SIG-M5 treated with dmso at 0.1 percent for 504 hours (cell line): Measurements from ENCODE around the gene SPPL3.
"Not testable (repeated sequence)": the region's sequence is repeated elsewhere in the genome, so short reads cannot be mapped to it uniquely, and the experiment has no call there.

Experiments
- DNase-seq: peaks from one replicate; lab custom pipeline; 2025; ENCODE audit not compliant: unreplicated experiment; lab: John Stamatoyannopoulos, UW

Gene SPPL3

DNA sequence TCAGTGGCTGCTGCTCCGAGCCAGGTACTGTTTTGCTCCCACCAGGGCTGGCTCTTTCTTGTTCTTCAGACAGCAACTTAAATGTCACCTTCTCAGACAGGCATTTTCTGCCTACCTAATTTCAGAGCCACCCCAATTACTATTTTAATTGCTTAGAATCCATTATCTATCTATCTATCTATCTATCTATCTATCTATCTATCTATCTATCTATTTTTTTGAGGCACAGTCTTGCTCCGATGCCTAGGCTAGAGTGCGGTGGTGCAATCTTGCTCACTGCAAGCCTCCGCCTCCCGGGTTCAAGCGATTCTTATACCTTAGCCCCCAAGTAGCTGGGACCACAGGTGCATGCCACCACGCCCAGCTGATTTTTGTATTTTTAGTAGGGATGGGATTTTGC, 58.5 kb downstream of the SPPL3 start:
- DNase-seq: no peak

DNA sequence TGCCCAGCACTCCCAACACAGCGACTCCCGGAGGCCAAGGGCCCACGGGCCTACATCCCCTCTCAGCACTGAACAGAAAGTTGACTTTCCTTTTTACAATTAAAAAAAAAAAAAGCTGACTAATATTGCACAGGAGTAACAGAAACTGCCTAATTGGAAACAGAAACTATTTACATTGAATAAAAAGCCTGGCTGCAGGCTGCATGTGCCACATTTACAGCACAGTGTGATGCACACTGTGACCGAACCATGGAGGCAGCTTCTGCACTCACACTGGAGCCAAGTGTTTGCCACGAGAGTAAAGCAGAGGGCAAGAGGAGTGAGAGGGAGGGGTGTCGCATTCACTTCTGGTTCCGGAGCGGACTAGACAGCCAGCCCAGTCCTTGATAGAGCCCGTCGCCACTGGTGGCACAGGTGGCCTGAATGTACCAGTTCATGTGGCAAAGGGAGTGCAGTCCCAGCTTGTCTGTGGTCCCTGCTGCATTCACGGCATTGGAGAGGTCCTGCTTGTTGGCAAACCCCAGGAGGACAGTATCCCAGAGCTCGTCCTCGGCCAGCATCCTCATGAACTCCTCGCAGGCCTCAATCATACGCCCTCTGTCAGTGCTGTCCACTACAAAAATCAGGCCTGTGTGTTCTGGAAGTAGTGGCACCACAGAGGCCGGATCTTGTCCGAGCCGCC, 59.2 kb downstream of the SPPL3 start:
- DNase-seq: no peak

- DNase-seq: no peak
Observed at GRCh38 chr12:120844297-120844696, 59.9 kb downstream of the SPPL3 start.

DNA sequence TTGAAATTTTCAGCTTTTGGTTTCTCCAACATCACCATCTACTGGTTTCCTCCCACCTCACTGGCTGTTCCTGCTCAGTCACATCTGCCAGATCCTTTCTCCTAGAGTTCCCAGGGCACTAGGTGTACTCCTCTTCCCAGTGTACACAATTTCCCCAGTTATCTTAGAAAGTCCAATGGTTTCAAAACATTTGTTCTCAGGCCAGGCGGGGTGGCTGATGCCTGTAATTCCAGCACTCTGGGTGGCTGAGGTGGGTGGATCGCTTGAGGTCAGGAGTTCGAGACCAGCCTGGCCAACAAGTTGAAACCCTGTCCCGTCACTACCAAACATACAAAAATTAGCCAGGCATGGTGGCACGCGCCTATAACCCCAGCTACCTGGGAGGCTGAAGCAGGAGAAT, 60.7 kb downstream of the SPPL3 start:
- DNase-seq: no peak

GRCh38 chr12:120842595-120842994, 61.6 kb downstream of the SPPL3 start:
- no peak for DNase-seq

DNA sequence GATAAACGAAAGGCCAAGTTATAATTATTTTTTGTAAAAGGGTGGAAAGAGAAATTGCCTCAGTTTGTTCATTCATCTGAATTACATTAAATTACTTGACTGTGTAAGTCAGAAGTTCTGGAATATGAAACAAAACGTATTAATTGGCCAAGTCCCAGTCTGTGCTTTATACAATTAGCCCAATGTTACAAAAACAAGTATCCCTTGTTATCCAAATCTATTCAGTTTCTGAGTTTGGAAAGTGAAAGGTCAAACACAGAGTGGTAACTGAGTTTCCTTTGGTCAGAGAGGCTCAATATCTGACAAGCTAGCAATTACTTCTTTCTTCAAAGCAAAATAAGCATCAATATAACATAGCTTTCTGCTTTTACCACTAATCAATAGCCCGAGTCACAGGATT, 62.6 kb downstream of the SPPL3 start:
- no peak for DNase-seq

GRCh38 chr12:120839503-120839902, 64.7 kb downstream of the SPPL3 start:
- DNase-seq: no peak

DNA sequence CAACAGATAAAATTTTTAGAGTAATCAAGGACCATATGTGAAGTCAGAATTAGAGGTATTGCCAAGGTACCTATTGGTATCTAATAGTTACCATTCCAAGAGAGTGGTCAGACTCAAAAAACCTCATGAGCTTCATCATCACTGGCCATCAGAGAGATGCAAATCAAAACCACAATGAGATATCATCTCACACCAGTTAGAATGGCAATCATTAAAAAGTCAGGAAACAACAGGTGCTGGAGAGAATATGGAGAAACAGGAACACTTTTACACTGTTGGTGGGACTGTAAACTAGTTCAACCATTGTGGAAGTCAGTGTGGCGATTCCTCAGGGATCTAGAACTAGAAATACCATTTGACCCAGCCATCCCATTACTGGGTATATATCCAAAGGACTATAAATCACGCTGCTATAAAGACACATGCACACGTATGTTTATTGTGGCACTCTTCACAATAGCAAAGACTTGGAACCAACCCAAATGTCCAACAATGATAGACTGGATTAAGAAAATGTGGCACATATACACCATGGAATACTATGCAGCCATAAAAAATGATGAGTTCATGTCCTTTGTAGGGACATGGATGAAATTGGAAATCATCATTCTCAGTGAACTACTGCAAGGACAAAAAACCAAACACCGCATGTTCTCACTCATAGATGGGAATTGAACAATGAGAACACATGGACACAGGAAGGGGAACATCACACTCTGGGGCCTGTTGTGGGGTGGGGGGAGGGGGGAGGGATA, 65.4 kb downstream of the SPPL3 start:
- DNase-seq: not testable (repeated sequence)

DNA sequence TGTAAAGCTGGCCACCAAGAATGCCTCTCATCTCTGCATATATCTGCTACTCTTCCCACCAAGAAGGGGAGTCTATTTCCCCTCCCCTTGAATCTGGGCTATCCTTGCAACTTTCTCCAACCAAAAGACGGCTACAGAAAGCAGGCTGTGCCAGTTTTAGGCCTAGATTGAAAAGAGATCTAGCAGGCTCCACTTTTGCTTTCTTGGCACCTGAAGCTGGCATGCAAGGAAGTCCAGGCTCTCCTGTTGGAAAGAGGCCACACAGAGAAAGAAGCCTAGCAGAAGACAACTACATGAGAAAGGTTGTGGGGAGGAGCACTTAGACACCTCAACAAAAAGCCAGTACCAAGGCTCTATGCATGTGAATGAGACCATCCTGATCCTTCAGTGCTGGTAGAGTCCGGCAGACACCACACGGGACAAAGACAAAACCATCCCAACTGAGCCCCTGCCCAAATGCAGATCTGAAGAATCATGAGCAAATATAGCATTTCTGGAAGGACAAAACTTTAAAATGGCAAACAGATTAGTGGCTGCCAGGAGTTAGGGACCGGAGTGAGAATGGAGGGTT, 68.0 kb downstream of the SPPL3 start:
- no peak for DNase-seq

- no peak for DNase-seq
Observed at GRCh38 chr12:120835657-120836056, 68.5 kb downstream of the SPPL3 start.

- no peak for DNase-seq
Observed at GRCh38 chr12:120835304-120835612, 68.9 kb downstream of the SPPL3 start.

DNA sequence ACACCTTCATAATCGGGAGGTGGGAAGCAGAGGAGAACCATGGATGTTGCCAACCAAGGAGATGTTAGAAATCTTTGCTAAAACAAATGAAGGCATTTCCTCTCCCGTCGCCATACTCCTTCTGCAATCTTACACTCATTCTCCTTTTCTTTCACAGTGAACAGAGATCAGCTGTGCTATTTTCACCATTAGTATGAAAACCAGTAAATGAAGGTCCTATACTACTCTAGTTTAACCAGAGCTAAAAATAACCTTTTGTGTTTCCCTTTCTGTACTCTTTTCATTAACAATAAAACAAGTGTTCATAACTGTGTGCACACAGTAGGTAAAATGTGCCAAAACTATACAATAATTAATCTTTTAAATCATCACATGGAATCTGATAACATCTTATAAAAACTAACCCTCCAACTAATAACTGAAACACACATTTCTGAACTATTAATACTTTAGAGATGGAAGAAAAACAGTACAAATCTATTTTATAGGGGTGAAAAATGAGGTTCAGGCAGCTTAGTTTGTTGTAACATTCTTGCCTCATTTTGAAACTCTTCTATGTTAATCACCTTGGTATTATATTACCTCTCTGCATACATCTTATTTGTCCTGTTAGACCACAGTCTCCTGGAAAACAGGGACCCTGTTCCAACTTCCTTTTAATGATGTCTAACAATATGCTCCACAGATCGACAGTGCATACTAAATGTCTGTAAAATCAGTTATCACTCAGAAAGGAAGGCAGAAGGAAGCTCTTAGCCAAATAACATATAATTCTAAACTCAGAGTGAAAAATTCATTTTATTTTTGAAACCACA, 69.5 kb downstream of the SPPL3 start:
- DNase-seq: no peak

- DNase-seq: no peak
Observed at GRCh38 chr12:120833849-120834248, 70.3 kb downstream of the SPPL3 start.

DNA sequence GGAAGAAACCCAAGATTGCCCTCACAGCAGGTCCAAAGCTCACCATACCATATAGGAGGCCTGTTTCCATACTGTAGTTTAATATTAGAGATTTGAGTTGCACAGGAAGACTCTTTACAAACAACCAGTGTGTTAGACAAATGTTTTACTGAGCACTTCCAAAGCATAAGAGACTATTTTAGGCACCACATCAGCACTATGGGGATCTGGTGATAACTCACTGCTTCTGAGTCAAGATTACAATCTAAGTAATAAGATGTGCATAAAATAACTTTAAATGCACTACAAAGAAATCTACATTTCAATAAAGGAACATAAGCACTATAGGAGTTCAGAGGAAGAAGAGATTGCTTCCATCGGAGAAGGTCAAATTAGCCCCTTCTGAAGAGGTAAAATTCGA, 71.4 kb downstream of the SPPL3 start:
- DNase-seq: no peak

- no peak for DNase-seq
Observed at GRCh38 chr12:120831648-120832267, 72.4 kb downstream of the SPPL3 start.

DNA sequence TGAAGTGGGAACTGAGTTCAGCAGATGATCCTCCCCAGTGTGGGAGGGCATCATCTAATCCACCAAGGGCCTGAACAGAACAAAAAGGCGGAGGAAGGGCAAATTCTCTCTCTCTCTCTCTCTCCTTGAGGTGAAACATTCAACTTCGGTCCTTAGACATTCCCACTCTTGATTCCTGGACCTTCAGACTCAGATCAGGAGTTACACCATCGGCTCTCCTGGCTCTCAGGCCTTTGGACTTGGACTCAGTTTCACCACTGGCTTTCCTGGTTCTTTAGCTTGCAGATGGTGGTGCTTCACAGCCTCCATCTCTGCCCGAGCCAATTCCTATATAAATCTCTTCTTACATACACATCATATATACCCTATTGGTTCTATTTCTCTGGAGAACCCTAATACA, 73.2 kb downstream of the SPPL3 start:
- no peak for DNase-seq

DNA sequence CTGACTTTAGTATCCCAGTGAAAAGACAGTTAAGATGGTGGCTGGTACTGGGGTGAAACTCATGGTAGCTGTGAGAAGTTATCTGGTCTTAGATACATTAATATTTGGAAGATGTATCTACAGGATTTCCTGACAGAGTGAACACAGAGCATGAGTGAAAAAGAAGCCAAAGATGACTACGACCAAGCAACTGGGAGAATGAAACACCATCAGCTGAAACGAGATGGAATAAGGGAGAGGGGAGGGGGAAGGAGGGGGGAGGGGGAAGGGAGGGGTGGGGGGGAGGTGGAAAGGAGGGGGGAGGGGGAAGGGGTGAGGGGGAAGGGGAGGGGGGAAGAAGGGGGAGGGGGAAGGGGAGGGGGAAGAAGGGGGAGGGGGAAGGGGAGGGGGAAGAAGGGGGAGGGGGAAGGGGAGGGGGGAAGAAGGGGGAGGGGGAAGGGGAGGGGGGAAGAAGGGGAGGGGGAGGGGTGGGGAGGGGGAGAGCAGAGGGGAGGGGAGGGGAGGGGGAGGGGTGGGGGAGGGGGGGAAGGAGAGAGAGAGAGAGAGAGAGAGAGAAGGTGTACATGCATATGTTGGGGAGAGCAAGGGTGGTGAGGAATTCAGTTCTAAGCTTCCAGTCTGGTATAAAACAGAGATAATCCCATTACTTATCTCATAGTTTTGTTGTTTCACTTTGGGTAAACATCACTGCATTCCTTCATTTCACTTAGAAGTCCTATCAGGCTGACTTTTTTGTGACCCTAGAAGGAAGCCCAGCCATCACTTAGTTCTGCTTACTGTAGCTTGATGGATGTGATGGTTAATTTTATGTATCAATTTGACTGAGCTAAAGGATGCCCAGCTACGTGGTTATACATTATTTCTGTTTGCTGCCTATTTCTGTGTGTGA, 73.9 kb downstream of the SPPL3 start:
- no peak for DNase-seq

DNA sequence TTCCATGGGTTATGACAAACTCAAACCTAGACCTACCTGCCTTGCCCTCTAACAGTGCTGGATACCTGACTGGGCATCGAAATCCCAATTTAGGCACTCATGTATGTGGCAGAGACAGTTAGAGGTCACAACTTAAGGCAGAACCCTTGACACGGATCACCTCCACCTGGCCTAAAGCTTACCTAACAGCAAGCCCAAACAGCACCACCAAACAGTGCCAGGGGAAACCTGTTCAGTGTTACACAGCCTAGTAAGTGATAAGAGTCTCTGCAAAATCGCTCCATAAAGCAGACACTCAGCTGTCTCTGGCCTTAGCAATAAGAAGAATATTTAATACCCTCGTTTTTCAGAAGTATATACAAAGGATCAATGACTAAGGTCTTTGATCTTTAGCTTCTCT, 77.8 kb downstream of the SPPL3 start:
- no peak for DNase-seq

DNA sequence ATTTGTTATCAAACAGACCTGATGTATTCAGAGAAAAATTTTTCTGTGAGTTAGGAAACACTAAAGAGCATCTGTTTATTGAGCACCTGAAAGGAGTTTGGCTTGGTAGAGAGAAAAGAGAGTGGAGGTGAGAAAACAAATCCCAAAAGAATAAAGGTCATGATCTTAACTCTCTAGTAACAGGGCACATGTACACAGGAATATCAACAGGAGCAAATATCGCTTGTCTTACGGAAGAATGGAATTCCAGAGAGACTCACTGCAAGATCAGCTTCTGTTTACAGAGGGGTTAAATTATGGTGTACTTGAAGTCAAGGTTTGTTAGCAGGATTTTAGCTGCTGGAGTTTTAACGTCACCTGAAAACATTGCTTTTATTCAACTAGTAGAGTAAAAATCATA, 78.8 kb downstream of the SPPL3 start:
- no peak for DNase-seq

DNA sequence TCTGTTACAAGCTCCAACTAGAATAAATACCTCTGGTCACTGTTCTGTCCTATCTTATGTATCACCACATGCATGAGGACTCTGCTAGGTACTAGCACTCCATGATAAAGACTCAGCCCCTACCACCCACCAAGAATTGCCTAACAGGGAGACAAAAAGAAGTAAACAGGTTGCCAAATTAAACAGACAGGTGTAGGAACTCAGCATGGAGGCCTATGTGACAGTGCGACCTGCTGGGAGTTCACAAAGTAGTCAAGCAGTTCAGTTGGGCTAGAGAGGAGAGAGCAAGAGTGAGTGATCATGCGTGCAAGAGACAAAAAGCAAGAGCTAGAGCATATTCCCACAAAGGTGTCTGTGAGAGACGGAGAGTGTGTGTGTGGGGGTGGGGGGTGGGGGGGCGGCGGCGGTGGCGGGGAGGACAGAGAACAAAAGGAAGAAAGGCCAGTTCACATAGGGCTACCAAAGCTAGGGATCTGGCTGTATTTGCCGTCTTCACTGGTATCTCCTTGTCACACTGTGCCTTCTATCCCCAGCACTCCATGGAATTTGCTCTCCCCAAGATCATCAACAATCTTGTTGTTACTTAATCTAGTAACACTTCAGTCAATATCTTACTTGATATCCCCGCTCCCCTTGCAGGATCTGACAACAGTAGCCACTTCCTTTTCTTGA, 81.2 kb downstream of the SPPL3 start:
- DNase-seq: no peak
